Osteocyte (in vitro differentiated cells): ENCODE measurements around the gene ETV3L. TPM values are rescaled to one million over a fixed set of nuclear protein-coding genes. Genes with fewer than 3 reads are reported as not detected.

Source experiments
- DNase-seq: peaks from one replicate; pipeline ENCODE4 v3.0.0; 2021; ENCODE audit warnings: mixed read lengths; ENCODE audit not compliant: unreplicated experiment; ENCODE audit errors: extremely low spot score
- H3K27ac Mint-ChIP-seq: one replicate; pipeline ENCODE4 v1.8.0; 2021; ENCODE audit warnings: mild to moderate bottlenecking, mixed read lengths; ENCODE audit not compliant: unreplicated experiment
- H3K27me3 Mint-ChIP-seq: one replicate; pipeline ENCODE4 v1.8.0; 2021; ENCODE audit warnings: mixed read lengths; ENCODE audit not compliant: unreplicated experiment
- H3K36me3 Mint-ChIP-seq: one replicate; pipeline ENCODE4 v1.8.0; 2021; ENCODE audit warnings: mixed read lengths; ENCODE audit not compliant: unreplicated experiment
- H3K4me1 Mint-ChIP-seq: one replicate; pipeline ENCODE4 v1.8.0; 2021; ENCODE audit warnings: mixed read lengths; ENCODE audit not compliant: unreplicated experiment
- H3K4me3 Mint-ChIP-seq: one replicate; pipeline ENCODE4 v1.8.0; 2021; ENCODE audit warnings: mild to moderate bottlenecking, moderate library complexity, mixed read lengths; ENCODE audit not compliant: unreplicated experiment
- H3K9me3 Mint-ChIP-seq: one replicate; pipeline ENCODE4 v1.8.0; 2021; ENCODE audit warnings: mixed read lengths; ENCODE audit not compliant: unreplicated experiment
- total RNA-seq: library from RNA; stranded (reverse); gene quantifications from 2 replicates; pipeline ENCODE4 v1.2.1, GENCODE V29; 2021
- TF ChIP-seq, protein P1 (sequence below): fragments of 200-600 bp; sonication (generic); IDR thresholded peaks from 2 replicates; pipeline ENCODE4 v1.5.0; 2021; ENCODE audit warnings: antibody characterized with exemption, mild to moderate bottlenecking, moderate library complexity

Gene ETV3L
- total RNA-seq, 1 donor from 2014 or later = not detected

DNA sequence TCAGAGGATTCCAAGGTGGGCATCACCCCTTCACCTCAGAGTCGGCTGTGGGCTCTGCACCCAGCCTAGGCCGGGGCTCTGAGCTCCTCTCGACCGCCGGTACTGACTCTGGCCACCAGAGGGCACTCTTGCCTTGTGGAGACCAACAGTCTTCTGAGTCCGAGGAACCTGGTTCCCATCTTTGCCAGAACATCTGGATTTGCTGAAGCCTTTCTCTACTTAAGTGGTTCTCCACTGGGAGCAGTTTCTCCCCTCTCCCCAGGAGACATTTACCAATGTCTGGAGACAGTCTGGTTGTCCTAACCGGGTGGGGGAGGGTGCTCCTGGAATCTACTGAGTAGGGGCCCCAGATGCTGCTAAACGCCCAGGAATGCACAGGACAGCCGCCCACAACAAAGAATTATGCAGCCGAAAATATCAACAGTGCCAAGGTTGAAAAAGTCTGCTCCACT, 9.4 kb downstream of the ETV3L start:
- no peaks in the 10 kb centered on the region for H3K9me3 Mint-ChIP-seq
- H3K4me1 Mint-ChIP-seq = peaks cover 8% of the 10 kb centered on the region
- H3K4me3 Mint-ChIP-seq = no peak overlapping the region
- H3K27ac Mint-ChIP-seq = no peak overlapping the region
- no peaks in the 10 kb centered on the region for H3K36me3 Mint-ChIP-seq
- peak; percentile 95 for DNase-seq
- TF ChIP-seq, protein P1, sequence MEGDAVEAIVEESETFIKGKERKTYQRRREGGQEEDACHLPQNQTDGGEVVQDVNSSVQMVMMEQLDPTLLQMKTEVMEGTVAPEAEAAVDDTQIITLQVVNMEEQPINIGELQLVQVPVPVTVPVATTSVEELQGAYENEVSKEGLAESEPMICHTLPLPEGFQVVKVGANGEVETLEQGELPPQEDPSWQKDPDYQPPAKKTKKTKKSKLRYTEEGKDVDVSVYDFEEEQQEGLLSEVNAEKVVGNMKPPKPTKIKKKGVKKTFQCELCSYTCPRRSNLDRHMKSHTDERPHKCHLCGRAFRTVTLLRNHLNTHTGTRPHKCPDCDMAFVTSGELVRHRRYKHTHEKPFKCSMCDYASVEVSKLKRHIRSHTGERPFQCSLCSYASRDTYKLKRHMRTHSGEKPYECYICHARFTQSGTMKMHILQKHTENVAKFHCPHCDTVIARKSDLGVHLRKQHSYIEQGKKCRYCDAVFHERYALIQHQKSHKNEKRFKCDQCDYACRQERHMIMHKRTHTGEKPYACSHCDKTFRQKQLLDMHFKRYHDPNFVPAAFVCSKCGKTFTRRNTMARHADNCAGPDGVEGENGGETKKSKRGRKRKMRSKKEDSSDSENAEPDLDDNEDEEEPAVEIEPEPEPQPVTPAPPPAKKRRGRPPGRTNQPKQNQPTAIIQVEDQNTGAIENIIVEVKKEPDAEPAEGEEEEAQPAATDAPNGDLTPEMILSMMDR = peak; percentile 95
- H3K27me3 Mint-ChIP-seq = peaks cover 2% of the 10 kb centered on the region

DNA sequence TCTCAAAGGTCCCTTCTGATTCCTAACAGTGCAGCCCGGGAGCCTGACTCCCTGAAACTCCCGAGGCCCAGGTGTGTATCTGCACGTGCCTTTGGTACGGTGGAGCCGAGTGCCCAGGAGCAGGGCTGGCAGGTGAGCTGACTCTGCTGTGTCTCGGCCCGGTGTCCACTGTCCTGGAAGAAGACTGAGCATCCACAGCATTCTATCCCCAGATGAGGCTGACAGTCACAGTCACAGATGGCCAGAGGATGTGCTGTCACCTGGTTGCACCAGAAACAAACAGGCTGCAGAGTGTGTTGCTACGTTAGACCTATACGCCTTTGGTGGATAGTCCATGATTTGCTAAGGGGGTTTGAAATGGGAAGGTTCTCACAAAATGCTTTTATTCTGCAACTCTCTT, 9.8 kb downstream of the ETV3L start:
- no peak overlapping the region for H3K27ac Mint-ChIP-seq
- no peaks in the 10 kb centered on the region for H3K9me3 Mint-ChIP-seq
- no peak overlapping the region for H3K4me3 Mint-ChIP-seq
- no peak for DNase-seq
- H3K27me3 Mint-ChIP-seq = peaks cover 2% of the 10 kb centered on the region
- peaks cover 8% of the 10 kb centered on the region for H3K4me1 Mint-ChIP-seq
- H3K36me3 Mint-ChIP-seq = no peaks in the 10 kb centered on the region
- TF ChIP-seq, protein P1 = no peak

DNA sequence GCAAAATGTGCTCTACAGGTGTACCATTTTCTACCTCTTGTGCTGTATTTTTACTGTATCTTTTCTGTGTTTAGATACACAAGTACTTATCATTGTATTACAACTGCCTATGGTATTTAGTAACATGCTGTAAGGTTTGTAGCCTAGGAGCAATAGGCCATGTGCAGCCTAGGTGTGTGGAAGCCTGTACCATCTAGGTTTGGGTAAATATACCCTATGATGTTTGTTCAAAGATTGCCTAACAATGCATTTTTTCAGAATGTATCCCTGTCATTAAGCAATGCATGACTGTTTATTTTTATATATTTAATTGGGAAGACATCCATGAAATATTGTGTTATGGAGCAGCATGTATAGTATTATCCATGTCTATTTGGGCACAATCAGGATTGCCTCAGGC, 11.0 kb downstream of the ETV3L start:
- Mint-ChIP-seq H3K4me1 (peaks cover 8% of the 10 kb centered on the region), H3K9me3 (no peaks in the 10 kb centered on the region), H3K27ac (no peak overlapping the region), H3K27me3 (peaks cover 6% of the 10 kb centered on the region), H3K4me3 (no peak overlapping the region), H3K36me3 (no peaks in the 10 kb centered on the region)
- DNase-seq = no peak
- TF ChIP-seq, protein P1 = no peak

DNA sequence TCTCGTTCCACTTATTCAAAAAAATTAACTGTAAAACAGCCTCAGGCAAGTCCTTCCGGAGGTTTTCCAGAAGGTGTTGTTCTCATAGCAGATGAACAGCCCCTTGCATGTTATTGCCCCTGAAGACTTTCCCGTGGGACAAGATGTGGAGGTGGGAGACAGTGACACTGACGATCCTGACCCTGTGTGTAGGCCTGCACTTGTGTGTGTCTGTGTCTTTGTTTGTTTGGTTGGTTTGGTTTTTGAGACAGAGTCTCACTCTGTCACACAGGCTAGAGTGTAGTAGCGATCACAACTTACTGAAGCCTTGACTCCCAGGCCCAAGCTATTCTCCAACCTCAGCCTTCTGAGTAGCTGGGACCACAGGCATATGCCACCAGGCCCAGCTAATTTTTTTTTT, 12.6 kb downstream of the ETV3L start:
- TF ChIP-seq, protein P1 = no peak
- no peaks in the 10 kb centered on the region for H3K9me3 Mint-ChIP-seq
- no peak overlapping the region for H3K27ac Mint-ChIP-seq
- H3K4me1 Mint-ChIP-seq = peaks cover 8% of the 10 kb centered on the region
- peaks cover 19% of the 10 kb centered on the region for H3K27me3 Mint-ChIP-seq
- no peak overlapping the region for H3K4me3 Mint-ChIP-seq
- H3K36me3 Mint-ChIP-seq = no peaks in the 10 kb centered on the region
- peak; percentile 36 for DNase-seq

DNA sequence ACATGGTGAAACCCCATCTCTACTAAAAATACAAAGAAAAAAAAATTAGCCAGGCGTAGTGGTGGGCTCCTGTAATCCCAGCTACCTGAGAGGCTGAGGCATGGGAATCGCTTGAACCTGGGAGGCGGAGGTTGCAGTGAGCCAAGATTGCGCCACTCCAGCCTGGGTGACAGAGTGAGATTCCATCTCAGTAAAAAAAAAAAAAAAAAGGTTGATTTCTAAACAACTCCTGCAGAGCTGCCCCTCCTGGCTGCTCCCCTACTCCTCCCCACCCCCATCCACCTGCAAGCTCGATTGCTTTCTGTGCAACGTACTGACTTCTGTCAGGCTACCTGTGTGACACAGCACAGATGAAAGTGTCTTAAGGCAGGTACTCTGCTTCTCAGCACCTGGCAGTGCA, 13.3 kb downstream of the ETV3L start:
- Mint-ChIP-seq H3K9me3 (no peaks in the 10 kb centered on the region), H3K27me3 (peaks cover 19% of the 10 kb centered on the region), H3K27ac (no peak overlapping the region), H3K36me3 (no peaks in the 10 kb centered on the region), H3K4me3 (no peak overlapping the region), H3K4me1 (peaks cover 8% of the 10 kb centered on the region)
- DNase-seq = peak; percentile 30
- TF ChIP-seq, protein P1 = no peak
